Measurements from ENCODE around the gene RCAN2.

RCAN2 gene

DNA sequence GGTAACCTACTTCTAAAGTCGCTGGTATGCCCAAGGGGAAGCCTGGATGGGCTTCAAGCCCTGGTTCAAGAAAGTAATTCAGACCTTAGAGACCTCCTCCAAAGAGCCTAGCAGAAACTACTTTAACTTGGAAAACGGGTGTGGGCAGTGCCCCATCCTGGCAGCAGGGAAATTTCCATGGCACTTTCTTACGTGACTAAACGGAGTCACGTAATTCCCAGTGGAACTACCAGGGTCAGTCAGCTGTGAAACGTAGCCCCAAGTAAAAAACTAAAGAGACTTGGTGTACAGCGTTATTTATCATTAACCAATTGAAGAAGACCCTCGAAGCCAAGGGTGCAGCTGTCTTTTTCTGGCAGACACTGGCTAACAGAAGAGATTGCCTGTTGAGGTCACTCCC is 114.0 kb downstream of the RCAN2 start:
- no peak overlapping the region for H3K27ac ChIP-seq (ENCODE audit: insufficient read depth, low read length, poor library complexity, severe bottlenecking)
- H3K27me3 ChIP-seq (replicated peaks; ENCODE audit: control insufficient read depth, insufficient read depth, low read length, poor library complexity, severe bottlenecking): no peaks in the 10 kb centered on the region
- no peaks in the 10 kb centered on the region for H3K36me3 ChIP-seq (ENCODE audit: control insufficient read depth, insufficient read depth, low read length)
- H3K9me3 ChIP-seq (ENCODE audit: control insufficient read depth, low read length): no peaks in the 10 kb centered on the region
- DNase-seq: no peak
- H3K4me3 ChIP-seq (ENCODE audit: insufficient read depth, low read depth, low read length, poor library complexity, severe bottlenecking): no peak overlapping the region
- H3K4me1 ChIP-seq (ENCODE audit: control insufficient read depth, insufficient read depth, low read length, poor library complexity, severe bottlenecking): no peaks in the 10 kb centered on the region

DNA sequence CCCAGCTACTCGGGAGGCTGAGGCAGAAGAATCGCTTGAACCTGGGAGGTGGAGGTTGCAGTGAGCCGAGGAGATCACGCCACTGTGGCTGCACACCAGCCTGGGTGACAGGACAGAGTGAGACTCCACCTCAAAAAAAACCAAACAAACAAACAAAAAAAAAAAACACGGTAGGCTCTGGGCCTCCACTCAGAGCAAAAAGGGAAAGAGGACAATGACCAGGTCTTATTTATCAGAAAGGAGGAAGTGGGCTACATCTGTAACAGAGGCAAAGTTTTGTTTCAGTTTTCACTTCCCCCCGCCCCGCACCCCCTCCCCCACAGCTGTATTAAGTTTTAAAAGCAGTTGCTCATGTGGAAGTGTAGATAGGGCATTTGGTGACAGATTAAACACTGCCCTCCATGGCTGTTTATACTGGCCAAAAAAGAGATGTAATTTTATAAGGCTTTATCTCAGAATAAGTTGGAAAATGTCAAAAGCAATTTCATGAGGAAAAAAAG is 114.6 kb downstream of the RCAN2 start:
- H3K36me3 ChIP-seq (ENCODE audit: control insufficient read depth, insufficient read depth, low read length): no peaks in the 10 kb centered on the region
- H3K27ac ChIP-seq (ENCODE audit: insufficient read depth, low read length, poor library complexity, severe bottlenecking): no peak overlapping the region
- no peaks in the 10 kb centered on the region for H3K27me3 ChIP-seq (replicated peaks; ENCODE audit: control insufficient read depth, insufficient read depth, low read length, poor library complexity, severe bottlenecking)
- no peak for DNase-seq
- no peaks in the 10 kb centered on the region for H3K4me1 ChIP-seq (ENCODE audit: control insufficient read depth, insufficient read depth, low read length, poor library complexity, severe bottlenecking)
- no peak overlapping the region for H3K4me3 ChIP-seq (ENCODE audit: insufficient read depth, low read depth, low read length, poor library complexity, severe bottlenecking)
- no peaks in the 10 kb centered on the region for H3K9me3 ChIP-seq (ENCODE audit: control insufficient read depth, low read length)

DNA sequence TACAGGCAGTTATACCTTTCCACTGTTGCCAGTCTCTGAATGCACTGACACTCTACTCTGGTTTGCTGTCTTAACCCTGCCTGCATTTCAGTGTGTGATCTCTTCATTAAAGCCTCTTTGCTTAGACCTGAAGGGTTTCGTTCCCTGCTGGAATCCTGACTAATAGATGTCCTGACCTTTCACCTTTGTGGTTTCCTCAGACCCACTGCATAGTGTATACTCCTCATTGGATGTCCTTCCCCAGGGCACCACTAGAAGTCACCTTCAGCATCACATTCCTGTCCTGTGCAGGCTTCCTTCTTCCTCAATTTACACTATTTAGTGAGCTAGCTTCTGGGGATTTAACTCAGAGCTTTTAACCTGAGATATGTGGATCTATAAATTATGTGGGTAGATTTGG is 120.6 kb downstream of the RCAN2 start:
- Histone ChIP-seq H3K36me3 (ENCODE audit: control insufficient read depth, insufficient read depth, low read length) (no peaks in the 10 kb centered on the region), H3K4me1 (ENCODE audit: control insufficient read depth, insufficient read depth, low read length, poor library complexity, severe bottlenecking) (no peaks in the 10 kb centered on the region), H3K27ac (ENCODE audit: insufficient read depth, low read length, poor library complexity, severe bottlenecking) (no peak overlapping the region), H3K9me3 (ENCODE audit: control insufficient read depth, low read length) (no peaks in the 10 kb centered on the region), H3K27me3 (replicated peaks; ENCODE audit: control insufficient read depth, insufficient read depth, low read length, poor library complexity, severe bottlenecking) (no peaks in the 10 kb centered on the region), H3K4me3 (ENCODE audit: insufficient read depth, low read depth, low read length, poor library complexity, severe bottlenecking) (no peak overlapping the region)
- no peak for DNase-seq

DNA sequence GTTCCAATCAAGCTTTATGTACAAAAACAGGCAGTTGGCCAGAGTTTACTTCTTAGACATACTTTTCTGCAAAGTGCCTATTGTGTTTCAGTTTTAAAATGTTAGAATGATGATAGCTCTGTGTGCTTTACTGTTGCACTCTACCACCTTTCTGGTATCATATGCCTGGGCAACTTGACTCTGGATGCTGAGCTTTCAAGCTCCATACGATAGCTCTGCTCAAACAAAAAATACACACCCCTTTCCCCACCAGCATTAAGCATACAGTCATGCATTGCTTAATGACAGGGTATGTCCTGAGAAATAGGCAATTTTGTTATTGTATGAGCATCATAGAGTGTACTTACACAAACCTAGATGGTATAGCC is 123.1 kb downstream of the RCAN2 start:
- H3K36me3 ChIP-seq (ENCODE audit: control insufficient read depth, insufficient read depth, low read length): no peaks in the 10 kb centered on the region
- H3K9me3 ChIP-seq (ENCODE audit: control insufficient read depth, low read length): no peaks in the 10 kb centered on the region
- no peak for DNase-seq
- H3K4me1 ChIP-seq (ENCODE audit: control insufficient read depth, insufficient read depth, low read length, poor library complexity, severe bottlenecking): no peaks in the 10 kb centered on the region
- H3K27ac ChIP-seq (ENCODE audit: insufficient read depth, low read length, poor library complexity, severe bottlenecking): no peak overlapping the region
- H3K27me3 ChIP-seq (replicated peaks; ENCODE audit: control insufficient read depth, insufficient read depth, low read length, poor library complexity, severe bottlenecking): no peaks in the 10 kb centered on the region
- no peak overlapping the region for H3K4me3 ChIP-seq (ENCODE audit: insufficient read depth, low read depth, low read length, poor library complexity, severe bottlenecking)

DNA sequence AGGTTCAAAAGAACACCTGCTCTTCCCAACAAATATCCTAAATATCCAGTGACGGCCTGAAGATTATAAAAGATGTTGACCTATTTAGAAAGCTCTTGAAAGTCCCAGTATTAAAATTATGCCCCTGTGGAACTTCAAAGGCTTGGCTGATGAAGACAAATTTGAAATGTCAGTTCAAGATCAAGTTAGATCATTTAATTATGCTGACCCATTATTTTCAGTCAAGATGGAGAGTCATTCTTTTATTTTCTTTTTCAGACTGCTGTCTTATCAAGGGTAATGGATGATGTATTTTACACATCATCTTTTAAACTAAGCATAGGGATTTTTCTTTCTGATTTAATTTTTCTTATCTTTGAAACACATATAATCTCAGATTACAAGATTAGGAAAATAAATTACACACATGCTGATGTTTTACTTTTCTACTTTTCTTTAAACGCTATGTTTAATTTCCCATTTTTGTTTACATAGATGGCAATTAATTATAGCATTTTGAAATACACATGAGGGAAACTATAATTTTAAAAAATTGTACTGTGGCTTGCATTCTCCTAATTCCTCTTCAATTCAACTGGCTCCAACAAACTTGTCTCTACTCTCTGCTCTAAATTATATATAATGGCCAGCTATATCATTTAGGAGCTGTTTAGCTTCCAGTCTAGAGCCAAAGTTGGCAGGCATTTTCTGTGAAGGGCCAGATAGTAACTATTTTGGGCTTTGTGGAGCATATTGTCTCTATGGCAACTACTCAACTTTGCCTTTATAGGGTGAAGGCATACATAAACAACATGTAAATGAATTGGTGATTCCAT is 123.7 kb downstream of the RCAN2 start:
- Histone ChIP-seq H3K36me3 (ENCODE audit: control insufficient read depth, insufficient read depth, low read length) (no peaks in the 10 kb centered on the region), H3K4me3 (ENCODE audit: insufficient read depth, low read depth, low read length, poor library complexity, severe bottlenecking) (no peak overlapping the region), H3K27me3 (replicated peaks; ENCODE audit: control insufficient read depth, insufficient read depth, low read length, poor library complexity, severe bottlenecking) (no peaks in the 10 kb centered on the region), H3K4me1 (ENCODE audit: control insufficient read depth, insufficient read depth, low read length, poor library complexity, severe bottlenecking) (no peaks in the 10 kb centered on the region), H3K27ac (ENCODE audit: insufficient read depth, low read length, poor library complexity, severe bottlenecking) (no peak overlapping the region), H3K9me3 (ENCODE audit: control insufficient read depth, low read length) (no peaks in the 10 kb centered on the region)
- DNase-seq: no peak

DNA sequence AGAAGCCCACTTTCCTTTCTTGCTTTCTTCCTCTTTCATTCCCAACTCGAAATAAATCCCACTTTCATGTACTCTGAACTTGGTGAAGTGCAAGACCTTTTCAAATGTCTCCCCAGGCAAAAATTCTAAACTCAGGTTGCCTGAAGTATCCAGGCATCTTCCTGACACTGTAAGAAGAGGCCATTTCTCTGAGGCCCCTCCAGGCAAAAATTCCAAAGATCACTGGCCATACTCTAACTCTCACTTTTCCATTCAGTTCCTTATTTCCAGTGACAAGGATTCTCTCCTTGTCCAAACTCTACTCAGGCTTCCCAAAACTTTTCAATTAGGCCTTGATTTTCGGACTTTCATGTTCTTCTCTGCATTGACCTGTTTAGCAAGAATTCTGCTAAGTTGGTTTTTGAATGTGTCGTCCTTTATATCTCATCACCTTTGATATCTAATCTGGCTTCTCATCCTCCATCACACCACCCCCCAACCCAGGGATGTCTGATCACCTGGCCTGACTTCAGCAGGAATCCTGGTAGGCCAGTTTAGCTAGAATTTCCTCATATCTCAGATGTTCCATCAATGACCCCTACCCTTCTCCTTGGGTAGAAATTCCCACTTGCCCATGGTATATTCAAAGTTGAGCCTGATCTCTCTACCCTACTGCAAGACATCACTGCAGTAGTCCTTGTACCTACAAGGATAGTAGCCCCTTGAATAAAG is 124.9 kb downstream of the RCAN2 start:
- Histone ChIP-seq H3K9me3 (ENCODE audit: control insufficient read depth, low read length) (no peaks in the 10 kb centered on the region), H3K4me1 (ENCODE audit: control insufficient read depth, insufficient read depth, low read length, poor library complexity, severe bottlenecking) (no peaks in the 10 kb centered on the region), H3K27ac (ENCODE audit: insufficient read depth, low read length, poor library complexity, severe bottlenecking) (no peak overlapping the region), H3K27me3 (replicated peaks; ENCODE audit: control insufficient read depth, insufficient read depth, low read length, poor library complexity, severe bottlenecking) (no peaks in the 10 kb centered on the region), H3K36me3 (ENCODE audit: control insufficient read depth, insufficient read depth, low read length) (no peaks in the 10 kb centered on the region), H3K4me3 (ENCODE audit: insufficient read depth, low read depth, low read length, poor library complexity, severe bottlenecking) (no peak overlapping the region)
- no peak for DNase-seq

DNA sequence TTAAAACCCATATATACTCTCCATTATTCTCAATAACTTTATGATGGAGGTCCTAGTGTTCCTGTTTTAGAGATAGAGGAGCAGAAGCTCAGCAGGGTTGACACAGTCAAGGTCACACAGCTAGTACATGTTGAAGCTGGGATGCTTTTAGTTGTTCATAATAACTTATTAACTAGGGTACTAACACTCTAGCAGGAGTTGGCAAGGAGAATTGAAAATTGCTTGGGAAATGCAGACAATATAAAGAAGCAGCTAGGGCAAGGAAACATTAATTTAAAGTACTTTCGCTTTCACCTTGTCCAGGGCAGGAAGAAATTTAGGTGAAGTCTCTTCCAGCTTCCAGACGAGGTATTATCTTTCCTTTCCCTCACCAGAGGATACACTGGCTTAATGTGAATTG is 133.7 kb downstream of the RCAN2 start:
- no peak for DNase-seq
- Histone ChIP-seq H3K9me3 (ENCODE audit: control insufficient read depth, low read length) (no peaks in the 10 kb centered on the region), H3K4me1 (ENCODE audit: control insufficient read depth, insufficient read depth, low read length, poor library complexity, severe bottlenecking) (no peaks in the 10 kb centered on the region), H3K27ac (ENCODE audit: insufficient read depth, low read length, poor library complexity, severe bottlenecking) (no peak overlapping the region), H3K4me3 (ENCODE audit: insufficient read depth, low read depth, low read length, poor library complexity, severe bottlenecking) (no peak overlapping the region), H3K36me3 (ENCODE audit: control insufficient read depth, insufficient read depth, low read length) (no peaks in the 10 kb centered on the region), H3K27me3 (replicated peaks; ENCODE audit: control insufficient read depth, insufficient read depth, low read length, poor library complexity, severe bottlenecking) (no peaks in the 10 kb centered on the region)

DNA sequence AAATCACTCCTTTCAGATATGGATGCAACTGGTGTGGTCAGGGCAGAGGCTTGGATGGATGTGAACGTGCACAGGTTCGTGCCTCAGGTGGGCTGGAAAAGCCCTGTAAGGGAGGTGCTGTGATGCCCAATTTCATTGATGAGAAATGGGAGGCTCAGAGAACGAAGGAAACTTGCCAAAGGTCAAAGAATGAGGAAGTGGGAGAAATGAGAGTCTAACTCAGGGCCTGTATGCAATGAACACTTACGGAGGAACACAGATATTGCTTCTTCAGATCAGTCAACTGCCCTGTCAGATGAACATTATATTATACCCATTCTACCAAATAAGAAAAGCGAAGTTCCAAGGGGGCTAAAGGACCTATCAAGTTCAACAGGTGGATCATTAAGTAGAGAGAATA is 134.7 kb downstream of the RCAN2 start:
- Histone ChIP-seq H3K27ac (ENCODE audit: insufficient read depth, low read length, poor library complexity, severe bottlenecking) (no peak overlapping the region), H3K4me1 (ENCODE audit: control insufficient read depth, insufficient read depth, low read length, poor library complexity, severe bottlenecking) (no peaks in the 10 kb centered on the region), H3K9me3 (ENCODE audit: control insufficient read depth, low read length) (no peaks in the 10 kb centered on the region), H3K27me3 (replicated peaks; ENCODE audit: control insufficient read depth, insufficient read depth, low read length, poor library complexity, severe bottlenecking) (no peaks in the 10 kb centered on the region), H3K4me3 (ENCODE audit: insufficient read depth, low read depth, low read length, poor library complexity, severe bottlenecking) (no peak overlapping the region), H3K36me3 (ENCODE audit: control insufficient read depth, insufficient read depth, low read length) (no peaks in the 10 kb centered on the region)
- no peak for DNase-seq

DNA sequence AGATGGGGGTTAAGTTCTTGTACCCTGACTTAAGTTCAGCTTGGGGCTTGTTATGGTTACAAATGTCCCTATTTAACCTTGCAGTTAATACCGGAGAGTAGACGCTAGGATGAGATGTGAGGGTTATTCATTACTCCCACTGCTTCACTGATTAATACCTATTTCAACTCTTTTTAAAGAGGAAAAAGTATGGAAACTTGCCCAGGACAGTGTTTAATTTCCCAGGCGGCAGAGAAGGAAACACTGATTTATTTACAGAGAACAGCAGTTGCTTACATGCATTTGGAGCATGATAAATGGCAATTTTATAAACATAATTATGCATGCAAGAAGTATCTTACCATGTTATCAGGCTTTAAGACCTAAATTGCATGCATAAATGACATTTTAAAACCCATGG is 137.7 kb downstream of the RCAN2 start:
- Histone ChIP-seq H3K4me1 (ENCODE audit: control insufficient read depth, insufficient read depth, low read length, poor library complexity, severe bottlenecking) (no peaks in the 10 kb centered on the region), H3K27me3 (replicated peaks; ENCODE audit: control insufficient read depth, insufficient read depth, low read length, poor library complexity, severe bottlenecking) (no peaks in the 10 kb centered on the region), H3K36me3 (ENCODE audit: control insufficient read depth, insufficient read depth, low read length) (no peaks in the 10 kb centered on the region), H3K27ac (ENCODE audit: insufficient read depth, low read length, poor library complexity, severe bottlenecking) (no peak overlapping the region), H3K9me3 (ENCODE audit: control insufficient read depth, low read length) (no peaks in the 10 kb centered on the region), H3K4me3 (ENCODE audit: insufficient read depth, low read depth, low read length, poor library complexity, severe bottlenecking) (no peak overlapping the region)
- DNase-seq: no peak

DNA sequence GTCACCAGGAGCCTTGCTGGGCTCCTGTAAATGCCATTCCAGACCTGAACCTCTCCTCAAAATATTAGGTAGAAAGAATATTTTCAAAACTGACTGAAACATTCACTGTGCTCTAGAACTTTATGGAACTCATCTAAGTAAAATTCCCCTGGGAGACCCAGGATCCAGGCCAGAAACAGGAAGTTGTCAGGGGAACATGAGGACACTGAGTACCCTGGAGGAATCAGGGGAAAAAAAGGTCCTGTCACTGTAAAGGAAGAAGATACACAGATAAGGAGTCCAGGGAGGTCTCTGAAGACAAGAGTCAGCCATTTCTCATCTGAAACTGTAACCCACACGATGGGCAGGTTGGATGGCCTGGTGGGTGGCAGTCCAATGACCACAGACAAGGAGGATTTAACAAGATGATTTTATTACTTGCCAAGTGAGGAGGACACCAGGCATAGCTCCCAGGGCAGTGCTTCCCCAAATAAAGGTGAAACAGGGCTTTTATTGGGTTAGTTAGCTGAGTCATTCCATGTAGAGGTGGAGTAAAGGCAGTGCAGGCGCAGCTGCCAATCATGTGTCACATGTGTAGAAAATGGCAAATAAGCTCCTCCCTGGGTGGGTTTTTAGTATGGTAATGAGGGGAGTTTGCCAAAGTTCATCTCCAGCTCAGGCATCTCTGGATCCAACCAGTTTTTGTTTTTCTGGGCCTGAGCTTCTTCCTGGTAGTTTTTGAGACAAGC is 138.5 kb downstream of the RCAN2 start:
- DNase-seq: no peak
- H3K4me3 ChIP-seq (ENCODE audit: insufficient read depth, low read depth, low read length, poor library complexity, severe bottlenecking): no peak overlapping the region
- no peaks in the 10 kb centered on the region for H3K27me3 ChIP-seq (replicated peaks; ENCODE audit: control insufficient read depth, insufficient read depth, low read length, poor library complexity, severe bottlenecking)
- H3K9me3 ChIP-seq (ENCODE audit: control insufficient read depth, low read length): no peaks in the 10 kb centered on the region
- no peaks in the 10 kb centered on the region for H3K4me1 ChIP-seq (ENCODE audit: control insufficient read depth, insufficient read depth, low read length, poor library complexity, severe bottlenecking)
- H3K27ac ChIP-seq (ENCODE audit: insufficient read depth, low read length, poor library complexity, severe bottlenecking): no peak overlapping the region
- no peaks in the 10 kb centered on the region for H3K36me3 ChIP-seq (ENCODE audit: control insufficient read depth, insufficient read depth, low read length)
